IPS-18a (cell line): ENCODE results near the gene JMJD1C.
"Not testable (repeated sequence)": the region's sequence is repeated elsewhere in the genome, so short reads cannot be mapped to it uniquely, and the experiment has no call there.

Source experiments
- H3K27ac ChIP-seq: one replicate; pipeline ENCODE4 v1.5.1; 2013; ENCODE audit warnings: low read length
- H3K27me3 ChIP-seq: one replicate; pipeline ENCODE4 v1.6.1; 2013; ENCODE audit warnings: mild to moderate bottlenecking, low read length; ENCODE audit not compliant: control insufficient read depth, insufficient read depth
- H3K36me3 ChIP-seq: one replicate; pipeline ENCODE4 v1.6.1; 2013; ENCODE audit warnings: low read depth, low read length; ENCODE audit not compliant: control insufficient read depth
- H3K4me1 ChIP-seq: one replicate; pipeline ENCODE4 v1.6.1; 2013; ENCODE audit warnings: low read depth, low read length; ENCODE audit not compliant: control insufficient read depth
- H3K4me3 ChIP-seq: one replicate; pipeline ENCODE4 v1.5.1; 2013; ENCODE audit warnings: low read length
- H3K9ac ChIP-seq: one replicate; pipeline ENCODE4 v1.6.1; 2013; ENCODE audit warnings: mild to moderate bottlenecking, low read length, moderate library complexity
- H3K9me3 ChIP-seq: one replicate; pipeline ENCODE4 v1.6.1; 2013; ENCODE audit warnings: low read depth, low read length; ENCODE audit not compliant: control insufficient read depth

The JMJD1C gene

GRCh38 chr10:63339640-63340039 lies 126.1 kb downstream of the JMJD1C start:
- not testable (repeated sequence) for H3K4me3 ChIP-seq, H3K36me3 ChIP-seq, H3K27ac ChIP-seq, H3K9ac ChIP-seq, H3K27me3 ChIP-seq, H3K4me1 ChIP-seq, H3K9me3 ChIP-seq

DNA sequence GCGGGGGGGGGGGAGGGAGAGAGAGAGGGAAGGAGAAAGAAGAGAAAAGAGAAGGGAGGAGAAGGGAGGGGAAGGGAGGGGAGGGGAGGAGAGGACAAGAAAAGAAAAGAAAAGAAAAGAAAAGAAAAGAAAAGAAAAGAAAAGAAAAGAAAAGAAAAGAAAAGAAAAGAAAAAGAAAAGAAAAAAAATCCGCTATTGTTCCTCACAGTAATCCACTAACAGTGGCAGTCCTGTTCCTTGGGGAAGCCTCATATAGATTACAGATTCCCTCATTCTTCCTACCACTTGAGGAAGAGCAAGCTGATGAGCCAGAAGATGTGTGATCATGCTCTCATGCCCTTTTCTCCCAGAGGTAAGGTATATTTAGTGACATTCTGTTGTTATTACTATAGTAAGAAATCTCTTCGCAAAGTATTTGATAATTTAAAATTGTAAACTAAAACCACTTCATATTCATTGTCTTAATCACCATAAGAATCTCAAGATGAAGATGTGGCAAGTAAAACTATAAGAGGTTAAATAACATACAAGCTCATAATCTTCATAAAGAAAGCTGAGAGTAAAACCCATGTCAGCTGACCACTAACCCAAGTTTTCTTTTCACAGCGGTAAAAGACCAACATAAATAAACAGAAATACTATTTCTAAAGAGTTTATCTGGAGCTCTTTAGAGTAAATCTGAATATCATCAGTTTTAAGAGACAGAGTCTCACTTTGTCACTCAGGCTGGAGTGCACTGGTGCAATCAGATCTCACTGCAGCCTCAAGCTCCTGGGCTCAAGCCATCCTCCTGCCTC lies 128.1 kb downstream of the JMJD1C start:
- Histone ChIP-seq H3K9ac (no peak overlapping the region), H3K4me1 (no peaks in the 10 kb centered on the region), H3K36me3 (no peaks in the 10 kb centered on the region), H3K4me3 (no peak overlapping the region), H3K27me3 (no peaks in the 10 kb centered on the region), H3K27ac (no peak overlapping the region), H3K9me3 (no peaks in the 10 kb centered on the region)

GRCh38 chr10:63331586-63331985 lies 134.2 kb downstream of the JMJD1C start:
- Histone ChIP-seq H3K9ac (no peak overlapping the region), H3K27me3 (no peaks in the 10 kb centered on the region), H3K27ac (no peak overlapping the region), H3K4me3 (no peak overlapping the region), H3K4me1 (no peaks in the 10 kb centered on the region), H3K36me3 (no peaks in the 10 kb centered on the region), H3K9me3 (no peaks in the 10 kb centered on the region)

DNA sequence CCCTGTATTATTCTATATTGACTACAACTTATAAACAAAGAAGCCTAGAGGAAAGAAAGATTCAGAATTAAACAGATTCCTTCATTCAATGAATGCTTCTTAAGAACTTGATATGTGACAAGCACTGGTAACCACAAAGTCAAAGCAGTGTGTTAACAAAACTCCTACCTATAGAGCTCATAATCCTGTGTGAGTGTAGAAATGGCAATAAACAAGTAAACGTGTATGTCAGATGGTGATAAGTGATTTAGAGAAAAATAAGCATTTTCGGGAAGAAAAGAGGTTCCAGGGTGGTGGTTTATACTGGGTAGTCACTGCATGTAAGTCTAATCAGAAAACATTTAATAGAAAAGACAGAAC lies 141.3 kb downstream of the JMJD1C start:
- Histone ChIP-seq H3K9ac (no peak overlapping the region), H3K4me3 (no peak overlapping the region), H3K27ac (no peak overlapping the region), H3K9me3 (no peaks in the 10 kb centered on the region), H3K4me1 (no peaks in the 10 kb centered on the region), H3K27me3 (no peaks in the 10 kb centered on the region), H3K36me3 (no peaks in the 10 kb centered on the region)

DNA sequence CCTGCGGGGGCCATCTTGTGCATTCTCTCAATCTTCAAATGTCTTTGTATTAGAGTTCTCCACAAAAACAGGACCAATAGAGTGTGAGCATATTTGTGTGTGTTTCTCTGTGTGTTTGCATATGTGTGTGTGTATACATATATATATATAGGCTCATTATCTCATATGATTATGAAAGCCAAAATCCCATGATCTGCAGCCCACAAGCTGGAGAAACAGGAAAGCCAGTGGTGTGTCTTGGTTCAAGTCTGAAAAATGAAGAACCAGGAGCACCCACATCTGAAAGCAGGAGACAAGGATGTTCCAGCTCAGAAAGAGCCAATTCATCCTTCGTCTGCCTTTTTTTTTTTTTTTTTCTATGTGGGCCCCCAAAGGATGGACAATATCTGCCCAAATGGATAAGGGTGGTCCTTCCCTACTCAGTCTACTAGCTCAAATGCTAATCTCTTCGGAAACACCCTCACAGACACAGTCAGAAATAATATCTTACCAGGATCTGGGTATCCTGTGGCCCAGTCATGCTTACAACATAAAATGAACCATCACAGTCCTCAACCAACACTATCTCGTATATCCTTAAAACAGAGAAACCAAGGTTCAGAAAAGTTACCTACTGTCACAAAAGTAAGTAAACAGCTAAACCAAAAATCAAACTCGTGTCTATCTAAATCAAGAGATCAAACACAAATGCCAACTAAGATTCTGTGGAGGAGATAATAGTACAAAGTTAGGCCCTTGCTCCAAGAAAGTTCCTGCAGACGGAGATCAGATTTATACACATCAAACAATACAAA lies 141.9 kb downstream of the JMJD1C start:
- Histone ChIP-seq H3K4me1 (no peaks in the 10 kb centered on the region), H3K9ac (no peak overlapping the region), H3K27me3 (no peaks in the 10 kb centered on the region), H3K36me3 (no peaks in the 10 kb centered on the region), H3K4me3 (no peak overlapping the region), H3K9me3 (no peaks in the 10 kb centered on the region), H3K27ac (no peak overlapping the region)

- H3K36me3 ChIP-seq, result no peaks in the 10 kb centered on the region
- H3K9ac ChIP-seq, result no peak overlapping the region
- H3K27me3 ChIP-seq, result no peaks in the 10 kb centered on the region
These were observed 145.1 kb downstream of the JMJD1C start for GRCh38 chr10:63320683-63321082.

DNA sequence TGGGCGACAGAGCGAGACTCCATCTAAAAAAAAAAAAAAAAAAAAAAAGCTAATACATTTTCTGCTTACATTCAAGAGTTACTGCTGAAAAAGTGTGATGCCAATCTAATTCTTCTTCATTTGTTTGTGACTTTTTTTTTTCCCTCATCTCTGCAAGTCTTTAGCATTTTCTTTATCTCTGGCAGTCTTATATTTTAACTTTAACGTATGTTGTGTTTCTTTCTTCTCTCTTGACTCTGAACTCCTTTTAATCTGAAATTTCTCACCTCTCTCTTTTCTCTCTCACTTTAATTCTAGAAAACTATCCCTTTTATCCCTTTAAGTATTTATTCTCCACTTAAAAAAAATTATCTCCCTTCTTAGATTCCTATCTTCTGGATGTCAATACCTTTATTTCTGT lies 146.5 kb downstream of the JMJD1C start:
- H3K36me3 ChIP-seq, result no peaks in the 10 kb centered on the region
- no peaks in the 10 kb centered on the region for H3K27me3 ChIP-seq
- H3K27ac ChIP-seq, result no peak overlapping the region
- H3K4me3 ChIP-seq, result no peak overlapping the region
- no peaks in the 10 kb centered on the region for H3K9me3 ChIP-seq
- no peaks in the 10 kb centered on the region for H3K4me1 ChIP-seq
- no peak overlapping the region for H3K9ac ChIP-seq

More at GRCh38 chr10:63320683-63321082, 145.1 kb downstream of the JMJD1C start:
- H3K9me3 ChIP-seq, result no peaks in the 10 kb centered on the region
- no peak overlapping the region for H3K4me3 ChIP-seq
- no peaks in the 10 kb centered on the region for H3K4me1 ChIP-seq
- no peak overlapping the region for H3K27ac ChIP-seq

GRCh38 chr10:63318491-63318890 lies 147.3 kb downstream of the JMJD1C start:
- Histone ChIP-seq H3K4me1 (no peaks in the 10 kb centered on the region), H3K27ac (no peak overlapping the region), H3K27me3 (no peaks in the 10 kb centered on the region), H3K9ac (no peak overlapping the region), H3K36me3 (no peaks in the 10 kb centered on the region), H3K4me3 (no peak overlapping the region), H3K9me3 (no peaks in the 10 kb centered on the region)

- no peaks in the 10 kb centered on the region for H3K9me3 ChIP-seq
- no peak overlapping the region for H3K27ac ChIP-seq
- no peak overlapping the region for H3K4me3 ChIP-seq
- H3K27me3 ChIP-seq, result no peaks in the 10 kb centered on the region
- no peaks in the 10 kb centered on the region for H3K4me1 ChIP-seq
- no peak overlapping the region for H3K9ac ChIP-seq
- no peaks in the 10 kb centered on the region for H3K36me3 ChIP-seq
These were observed 151.8 kb downstream of the JMJD1C start for GRCh38 chr10:63314020-63314419.

- no peak overlapping the region for H3K27ac ChIP-seq
- no peaks in the 10 kb centered on the region for H3K4me1 ChIP-seq
- H3K9ac ChIP-seq, result no peak overlapping the region
- no peaks in the 10 kb centered on the region for H3K36me3 ChIP-seq
- H3K27me3 ChIP-seq, result no peaks in the 10 kb centered on the region
- H3K4me3 ChIP-seq, result no peak overlapping the region
- no peaks in the 10 kb centered on the region for H3K9me3 ChIP-seq
These were observed 152.6 kb downstream of the JMJD1C start for GRCh38 chr10:63313066-63313717.

GRCh38 chr10:63308628-63309027 lies 157.1 kb downstream of the JMJD1C start:
- no peaks in the 10 kb centered on the region for H3K9me3 ChIP-seq
- H3K9ac ChIP-seq, result no peak overlapping the region
- no peaks in the 10 kb centered on the region for H3K36me3 ChIP-seq
- H3K4me3 ChIP-seq, result no peak overlapping the region
- H3K27me3 ChIP-seq, result no peaks in the 10 kb centered on the region
- no peaks in the 10 kb centered on the region for H3K4me1 ChIP-seq
- H3K27ac ChIP-seq, result no peak overlapping the region
